MM.1S (cell line): Measurements from ENCODE around the gene E2F8.
"Not testable (repeated sequence)": the region's sequence is repeated elsewhere in the genome, so short reads cannot be mapped to it uniquely, and the experiment has no call there.

ENCODE experiments used
- DNase-seq: peaks from one replicate; pipeline ENCODE4 v3.0.0-alpha.2; 2015
- H2AFZ ChIP-seq: fragments of 300-600 bp; sonication (generic); 2 replicates; pipeline ENCODE4 v1.6.0; 2016; ENCODE audit warnings: antibody characterized with exemption, low read length
- H3F3A ChIP-seq: fragments of 300-600 bp; sonication (generic); 2 replicates; pipeline ENCODE4 v1.6.1; 2016; ENCODE audit warnings: mild to moderate bottlenecking, antibody characterized with exemption, low read length, moderate library complexity, mixed read lengths; ENCODE audit not compliant: insufficient read depth
- H3K27ac ChIP-seq: fragments of 300-600 bp; sonication (generic); 2 replicates; pipeline ENCODE4 v1.5.1; 2016; ENCODE audit warnings: mild to moderate bottlenecking, low read length
- H3K27me3 ChIP-seq: fragments of 300-600 bp; sonication (generic); replicated peaks from 2 replicates; pipeline ENCODE4 v1.6.0; 2016; ENCODE audit warnings: low read length; ENCODE audit not compliant: insufficient read depth
- H3K36me3 ChIP-seq: fragments of 300-600 bp; sonication (generic); replicated peaks from 2 replicates; pipeline ENCODE4 v1.6.1; 2016; ENCODE audit warnings: mild to moderate bottlenecking, low read length, mixed read lengths; ENCODE audit not compliant: insufficient read depth
- H3K4me1 ChIP-seq: fragments of 300-600 bp; sonication (generic); 2 replicates; pipeline ENCODE4 v1.6.1; 2016; ENCODE audit warnings: low read length, mixed read lengths
- H3K4me2 ChIP-seq: fragments of 300-600 bp; sonication (generic); 2 replicates; pipeline ENCODE4 v1.6.0; 2016; ENCODE audit warnings: low read depth, low read length
- H3K4me3 ChIP-seq: fragments of 300-600 bp; sonication (generic); 2 replicates; pipeline ENCODE4 v1.5.1; 2016; ENCODE audit warnings: low read length, mixed read lengths
- H3K79me2 ChIP-seq: fragments of 300-600 bp; sonication (generic); 2 replicates; pipeline ENCODE4 v1.6.1; 2016; ENCODE audit warnings: mixed run types, low read length, mixed read lengths
- H3K9ac ChIP-seq: fragments of 300-600 bp; sonication (generic); 2 replicates; pipeline ENCODE4 v1.6.1; 2016; ENCODE audit warnings: low read length, mixed read lengths
- H3K9me2 ChIP-seq: fragments of 300-600 bp; sonication (generic); replicated peaks from 2 replicates; pipeline ENCODE4 v1.6.1; 2016; ENCODE audit warnings: mild to moderate bottlenecking, low read length, mixed read lengths; ENCODE audit not compliant: insufficient read depth
- H3K9me3 ChIP-seq: fragments of 300-600 bp; sonication (generic); replicated peaks from 2 replicates; pipeline ENCODE4 v1.6.1; 2016; ENCODE audit warnings: mild to moderate bottlenecking, low read length, mixed read lengths; ENCODE audit not compliant: insufficient read depth
- H4K20me1 ChIP-seq: fragments of 300-600 bp; sonication (generic); 2 replicates; pipeline ENCODE4 v1.6.1; 2016; ENCODE audit warnings: mild to moderate bottlenecking, low read length, moderate library complexity, mixed read lengths; ENCODE audit not compliant: insufficient read depth
- CTCF ChIP-seq: fragments of 300-600 bp; sonication (generic); IDR thresholded peaks from 2 replicates; pipeline ENCODE4 v1.5.1; 2016; ENCODE audit warnings: antibody characterized with exemption, low read length, mixed read lengths
- EZH2 ChIP-seq: fragments of 300-600 bp; sonication (generic); optimal IDR thresholded peaks from 2 replicates; pipeline ENCODE3; 2017; ENCODE audit warnings: low read depth, mild to moderate bottlenecking, antibody characterized with exemption, low read length, mixed read lengths
- EZH2phosphoT487 ChIP-seq: fragments of 300-600 bp; sonication (generic); IDR thresholded peaks from 2 replicates; pipeline ENCODE4 v1.6.1; 2018; ENCODE audit warnings: antibody characterized with exemption, low read length

The E2F8 gene

DNA sequence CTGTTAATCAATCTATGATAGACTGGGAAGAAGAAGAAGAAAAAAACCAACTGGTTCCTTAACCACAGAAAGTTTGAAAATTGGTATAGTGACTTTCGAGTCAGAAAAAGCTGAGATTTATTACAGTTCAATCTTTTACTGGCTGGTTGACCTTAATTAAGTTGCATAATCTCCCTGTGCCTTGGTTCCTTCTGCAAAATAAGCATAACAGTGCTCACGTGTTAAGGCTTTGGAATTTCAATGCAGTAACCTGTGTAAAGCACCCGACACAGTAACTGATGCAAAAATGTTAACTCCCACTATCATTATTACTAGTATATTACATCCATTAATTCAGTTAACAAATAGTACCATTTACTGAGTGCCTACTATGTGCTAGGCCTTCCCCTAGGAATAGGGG is 22.6 kb upstream of the E2F8 start:
- no peaks in the 10 kb centered on the region for H4K20me1 ChIP-seq
- no peaks in the 10 kb centered on the region for H3K79me2 ChIP-seq

GRCh38 chr11:19259487-19260345 is 19.0 kb upstream of the E2F8 start:
- Histone ChIP-seq H3F3A (no peaks in the 10 kb centered on the region), H3K9ac (no peak overlapping the region), H2AFZ (peak overlapping the region; percentile 66; the same call in 1 of the 2 replicates), H4K20me1 (no peaks in the 10 kb centered on the region), H3K27me3 (no peaks in the 10 kb centered on the region), H3K4me2 (peak overlapping the region; percentile 33; the same call in 1 of the 2 replicates), H3K36me3 (no peaks in the 10 kb centered on the region), H3K9me2 (no peaks in the 10 kb centered on the region), H3K9me3 (no peaks in the 10 kb centered on the region), H3K4me3 (peak overlapping the region; percentile 23; the same call in 1 of the 2 replicates), H3K79me2 (no peaks in the 10 kb centered on the region), H3K4me1 (no peaks in the 10 kb centered on the region), H3K27ac (no peak overlapping the region)
- DNase-seq: peak; percentile 56
- TF ChIP-seq EZH2 (no peak), CTCF (peak; percentile 94)

More for the DNA sequence above, 22.6 kb upstream of the E2F8 start:
- H3K4me1 ChIP-seq: no peaks in the 10 kb centered on the region
- H3F3A ChIP-seq: no peaks in the 10 kb centered on the region
- H3K9me2 ChIP-seq: no peaks in the 10 kb centered on the region
- no peak overlapping the region for H3K4me2 ChIP-seq
- H3K9ac ChIP-seq: no peak overlapping the region
- TF ChIP-seq EZH2: no peak
- no peak for TF ChIP-seq EZH2phosphoT487
- no peak for TF ChIP-seq CTCF
- no peak for DNase-seq
- H2AFZ ChIP-seq: no peak overlapping the region
- no peak overlapping the region for H3K27ac ChIP-seq
- no peaks in the 10 kb centered on the region for H3K36me3 ChIP-seq
- no peaks in the 10 kb centered on the region for H3K27me3 ChIP-seq
- H3K4me3 ChIP-seq: no peak overlapping the region
- H3K9me3 ChIP-seq: no peaks in the 10 kb centered on the region

- no peak overlapping the region for H3K27ac ChIP-seq
- TF ChIP-seq EZH2 (no peak), CTCF (no peak), EZH2phosphoT487 (no peak)
- H3F3A ChIP-seq: no peaks in the 10 kb centered on the region
- no peak for DNase-seq
- H3K27me3 ChIP-seq: no peaks in the 10 kb centered on the region
- no peaks in the 10 kb centered on the region for H3K9me3 ChIP-seq
- no peaks in the 10 kb centered on the region for H3K79me2 ChIP-seq
- H3K9ac ChIP-seq: no peak overlapping the region
- H2AFZ ChIP-seq: no peak overlapping the region
- H3K36me3 ChIP-seq: no peaks in the 10 kb centered on the region
- H4K20me1 ChIP-seq: no peaks in the 10 kb centered on the region
- H3K4me1 ChIP-seq: no peaks in the 10 kb centered on the region
- H3K4me2 ChIP-seq: no peak overlapping the region
- H3K4me3 ChIP-seq: no peak overlapping the region
- no peaks in the 10 kb centered on the region for H3K9me2 ChIP-seq
Observed at GRCh38 chr11:19258641-19259230, 18.0 kb upstream of the E2F8 start.

DNA sequence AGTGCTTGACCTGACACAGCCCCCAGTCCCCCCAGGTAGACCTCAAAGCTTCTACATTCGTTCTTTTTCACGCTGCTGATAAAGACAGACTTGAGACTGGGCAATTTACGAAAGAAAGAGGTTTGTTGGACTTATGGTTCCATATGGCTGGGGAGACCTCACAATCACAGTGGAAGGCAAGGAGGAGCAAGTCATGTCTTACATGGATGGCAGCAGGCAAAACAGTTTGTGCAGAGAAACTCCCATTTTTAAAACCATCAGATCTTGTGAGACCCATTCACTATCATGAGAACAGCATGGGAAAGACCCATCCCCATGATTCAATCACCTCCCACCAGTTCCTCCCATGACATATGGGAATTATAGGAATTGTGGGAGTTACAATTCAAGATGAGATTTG is 13.7 kb upstream of the E2F8 start:
- H3F3A ChIP-seq, H3K9ac ChIP-seq, H3K4me1 ChIP-seq, H3K4me3 ChIP-seq, H3K27ac ChIP-seq, H3K9me2 ChIP-seq, H2AFZ ChIP-seq, H3K9me3 ChIP-seq, DNase-seq, H3K27me3 ChIP-seq, H3K79me2 ChIP-seq, H3K36me3 ChIP-seq, H4K20me1 ChIP-seq, H3K4me2 ChIP-seq: not testable (repeated sequence)
